GM19397 (cell line): Measurements from ENCODE around the gene KIF5B.
A peak's percentile ranks its signal among the peaks of the same experiment; 100 is the strongest.
"Not testable (repeated sequence)": the region's sequence is repeated elsewhere in the genome, so short reads cannot be mapped to it uniquely, and the experiment has no call there.

ENCODE experiments used
- ATAC-seq: cut with Tn5 transposase; IDR thresholded peaks from one replicate; pipeline ENCODE4 v1.9.1; 2021; ENCODE audit warnings: mild to moderate bottlenecking, moderate library complexity; ENCODE audit not compliant: unreplicated experiment

The KIF5B gene

DNA sequence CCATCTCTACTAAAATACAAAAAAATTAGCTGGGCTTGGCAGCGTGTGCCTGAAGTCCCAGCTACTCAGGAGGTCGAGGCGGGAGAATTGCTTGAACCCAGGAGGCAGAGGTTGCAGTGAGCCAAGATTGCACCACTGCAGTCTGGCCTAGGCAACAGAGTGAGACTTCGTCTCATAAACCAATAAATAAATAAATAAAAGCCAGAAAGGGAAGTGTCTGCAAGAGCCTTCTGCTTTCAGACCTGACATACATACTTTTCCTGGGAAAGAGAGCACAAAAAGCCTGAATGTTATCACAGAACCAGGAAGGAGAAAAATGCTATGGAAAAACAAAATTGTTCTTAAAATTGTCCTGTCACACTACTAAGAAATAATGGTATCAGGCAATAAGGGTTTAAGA lies 4.1 kb upstream of the KIF5B start:
- no peak for ATAC-seq

DNA sequence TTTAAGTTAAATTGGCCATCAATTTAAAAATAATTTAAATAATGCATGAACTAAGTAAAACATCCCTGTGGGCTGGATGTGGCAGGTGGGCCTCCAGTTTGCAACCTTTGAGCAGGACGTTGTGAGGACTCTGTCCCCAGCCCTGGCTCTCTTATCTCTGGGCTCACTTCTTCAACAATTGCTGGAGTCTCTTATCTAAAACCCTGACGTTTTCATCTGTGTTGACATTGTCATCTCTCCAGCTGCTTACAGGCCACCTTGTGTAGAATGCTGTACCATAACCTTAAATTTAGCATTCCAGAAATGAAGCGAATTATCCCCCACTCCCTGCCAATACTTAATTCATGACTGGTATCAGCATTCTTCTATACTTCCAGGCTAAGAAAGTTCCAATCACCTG lies 3.2 kb upstream of the KIF5B start:
- no peak for ATAC-seq

DNA sequence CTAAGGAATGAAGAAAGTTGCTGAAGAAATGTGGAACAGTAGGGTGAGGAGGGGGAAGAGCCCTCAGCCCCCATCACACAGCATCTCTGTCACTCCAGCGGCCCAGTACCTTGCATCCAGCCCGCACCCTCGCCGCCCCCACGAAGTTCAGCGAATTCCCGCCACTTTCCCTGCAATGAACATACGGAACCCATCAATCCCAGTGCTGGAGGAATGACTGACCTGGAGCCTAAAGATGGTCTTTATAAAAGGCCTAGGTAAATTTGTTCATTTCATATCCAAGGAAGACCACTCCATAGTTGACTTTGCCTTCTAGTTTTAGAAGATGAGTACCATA lies 779 bp upstream of the KIF5B start:
- no peak for ATAC-seq

DNA sequence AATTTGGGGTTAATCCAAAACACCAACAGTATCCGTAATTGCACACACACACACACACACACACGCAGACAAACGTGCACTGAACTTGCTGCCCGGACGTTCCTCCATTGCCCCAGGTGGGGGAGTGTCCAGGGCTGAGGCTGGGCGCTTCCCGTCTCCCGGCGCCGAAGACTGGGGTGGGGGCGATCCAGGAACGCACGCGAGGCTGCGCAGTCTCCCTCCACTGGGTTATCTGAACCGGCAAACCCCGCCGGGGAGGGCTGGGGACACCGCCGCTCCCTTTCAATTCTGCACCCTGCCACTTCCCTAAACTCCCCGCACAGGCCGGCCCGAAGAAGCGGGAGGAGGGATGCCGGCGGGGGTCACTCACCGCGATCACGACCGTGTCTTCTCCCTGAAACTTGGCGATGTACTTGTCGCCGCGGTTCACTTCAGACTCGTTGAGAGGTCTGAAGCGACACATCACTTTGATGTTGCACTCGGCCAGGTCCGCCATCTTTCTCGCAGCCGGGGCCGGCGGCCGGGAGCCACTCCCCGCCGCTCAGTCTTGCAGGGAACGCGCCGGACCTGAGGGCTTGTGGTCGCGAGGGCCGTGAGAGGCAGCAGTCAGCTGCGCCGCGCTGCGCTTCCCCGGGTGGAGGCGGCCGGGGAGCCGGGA lies 618 bp downstream of the KIF5B start:
- peak; percentile 46 for ATAC-seq

DNA sequence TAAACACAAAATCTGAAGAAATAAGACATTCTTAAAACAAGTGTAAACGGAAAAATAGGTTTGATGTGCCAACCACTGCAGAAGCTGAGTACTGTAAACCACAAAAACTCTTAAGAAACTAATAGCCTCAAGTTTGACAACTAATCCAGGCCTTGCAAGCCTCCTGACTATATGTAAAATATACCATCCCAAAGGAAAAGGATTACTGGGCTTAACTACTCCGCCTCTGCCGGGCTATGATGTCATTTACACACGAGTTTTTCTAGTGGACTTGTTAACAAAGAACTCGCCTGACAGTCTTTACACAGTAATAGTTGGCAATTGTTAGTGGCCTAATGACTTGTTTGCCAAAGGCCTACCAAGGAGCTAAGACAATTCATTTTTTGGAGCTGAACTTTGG lies 2.1 kb downstream of the KIF5B start:
- no peak for ATAC-seq

DNA sequence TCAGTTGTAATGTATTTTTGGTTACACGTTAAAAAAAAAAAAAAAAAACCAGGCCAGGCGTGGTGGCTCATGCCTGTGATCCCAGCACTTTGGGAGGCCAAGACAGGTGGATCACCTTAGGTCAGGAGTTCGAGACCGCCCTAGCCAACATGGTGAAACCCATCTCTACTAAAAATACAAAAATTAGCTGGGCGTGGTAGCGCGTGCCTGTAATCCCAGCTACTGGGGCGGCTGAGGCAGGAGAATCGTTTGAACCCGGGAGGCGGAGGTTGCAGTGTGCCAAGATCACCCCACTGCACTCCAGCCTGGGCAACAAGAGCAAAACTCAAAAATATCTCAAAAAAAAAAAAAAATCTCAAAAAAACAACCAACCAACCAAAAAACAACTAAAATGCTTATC lies 2.8 kb downstream of the KIF5B start:
- ATAC-seq: not testable (repeated sequence)

DNA sequence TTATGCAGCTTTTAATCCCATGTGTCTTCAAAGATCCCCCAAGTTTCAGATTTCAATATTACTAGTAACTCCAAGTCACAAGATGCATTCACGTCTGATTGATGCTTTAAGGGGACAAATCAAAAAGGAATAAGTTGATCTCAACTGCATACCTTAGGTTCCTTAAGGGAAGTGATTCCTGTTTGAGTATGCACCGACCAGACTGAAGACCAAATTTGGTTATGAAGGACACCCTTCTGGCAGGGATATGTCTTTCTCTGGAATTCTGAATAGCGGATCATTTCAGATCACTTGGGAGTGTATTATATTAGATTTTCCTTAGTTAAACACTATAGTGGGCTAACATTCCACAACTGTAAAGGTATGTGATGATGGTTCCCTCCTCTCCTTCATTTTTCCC lies 4.3 kb downstream of the KIF5B start:
- no peak for ATAC-seq

DNA sequence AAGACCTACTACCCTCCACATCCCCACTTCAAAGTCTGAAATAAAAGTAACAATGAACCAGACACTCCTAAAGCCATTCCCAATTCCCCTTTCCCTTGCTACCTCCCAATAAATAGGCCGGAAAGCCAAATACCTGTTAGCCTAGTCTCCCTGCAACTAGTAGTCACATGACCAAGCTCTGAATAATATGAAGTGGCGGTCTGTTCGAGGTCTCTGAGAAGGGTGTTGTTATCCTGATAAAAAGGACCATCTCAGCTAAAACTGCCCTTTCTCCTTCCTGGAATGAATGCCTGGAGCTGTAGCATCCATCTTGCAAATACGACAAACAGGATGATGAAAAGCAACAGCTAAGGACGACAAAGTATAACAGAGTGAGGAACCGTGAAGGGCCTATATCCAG lies 6.0 kb downstream of the KIF5B start:
- ATAC-seq: no peak

DNA sequence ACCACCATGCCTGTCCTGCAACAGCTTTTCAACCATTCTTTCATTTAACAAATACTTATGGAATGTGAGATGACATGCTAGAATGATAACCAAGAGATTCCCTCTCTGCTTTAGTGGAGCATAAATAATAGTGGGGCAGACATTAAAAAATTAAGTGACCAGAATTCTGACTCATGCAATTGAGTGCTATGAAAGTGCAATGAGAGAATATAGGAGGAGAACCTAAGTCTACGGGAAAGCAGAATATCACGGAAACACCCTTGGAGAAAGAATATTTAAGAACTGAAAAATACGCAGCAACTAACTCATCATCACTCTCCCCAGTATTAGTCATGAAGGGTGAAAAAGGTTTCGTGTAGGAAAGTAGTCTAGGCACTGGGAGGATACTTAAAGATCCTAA lies 7.1 kb downstream of the KIF5B start:
- ATAC-seq: no peak

DNA sequence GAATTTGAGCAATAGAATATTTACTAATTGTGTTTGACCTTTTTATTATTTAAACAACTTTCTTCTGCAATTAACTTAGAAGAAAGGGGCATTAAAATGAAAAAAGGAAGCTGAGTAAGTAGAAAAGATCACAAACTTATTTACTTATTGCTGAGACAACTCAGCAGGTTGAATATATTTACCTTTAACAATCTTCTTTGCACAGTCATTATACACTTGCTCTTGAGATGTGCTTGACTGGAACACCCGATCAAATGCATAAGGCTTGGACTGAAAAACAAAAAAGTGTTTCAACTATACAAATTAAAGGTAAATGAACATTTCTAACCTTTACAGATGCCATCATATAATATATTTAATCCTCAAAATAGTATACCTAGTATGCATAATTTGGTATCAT lies 7.9 kb downstream of the KIF5B start:
- no peak for ATAC-seq

DNA sequence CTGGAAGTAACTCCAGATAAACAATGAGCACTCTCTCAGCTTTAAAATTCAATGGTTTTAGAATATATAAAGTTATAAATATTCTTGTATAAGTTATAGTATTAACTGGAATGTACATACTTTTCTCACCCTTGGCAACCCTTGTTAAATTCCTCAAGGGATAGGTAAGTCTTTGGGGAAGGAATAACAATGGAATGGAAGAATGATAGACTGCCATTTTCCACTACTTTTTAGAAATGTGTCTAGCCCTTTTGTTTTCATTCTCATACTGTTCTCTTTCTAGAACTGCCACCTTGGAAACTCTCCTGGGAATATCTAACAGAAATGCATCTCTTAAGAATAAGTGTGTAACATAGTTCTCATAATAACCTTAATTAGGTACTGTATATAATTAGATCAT lies 8.3 kb downstream of the KIF5B start:
- ATAC-seq: no peak

DNA sequence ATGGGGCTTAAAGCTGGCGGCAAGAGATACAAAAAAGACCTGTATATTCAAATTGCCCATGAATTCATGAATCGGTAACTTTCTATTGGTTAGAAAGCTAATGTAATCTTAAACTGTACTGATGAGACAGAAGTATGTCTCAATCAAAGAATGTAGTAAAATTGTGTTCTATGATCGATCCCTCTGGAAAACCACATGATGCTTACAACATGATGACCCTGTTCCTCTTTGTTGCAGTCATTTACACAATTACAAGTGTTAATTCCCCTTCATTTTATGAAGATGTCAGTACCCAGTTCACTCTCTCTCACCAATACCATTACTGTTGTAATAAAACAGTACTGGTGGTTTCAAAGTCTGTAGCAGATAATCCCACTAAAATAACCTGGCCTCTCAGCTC lies 10.1 kb downstream of the KIF5B start:
- ATAC-seq: no peak

DNA sequence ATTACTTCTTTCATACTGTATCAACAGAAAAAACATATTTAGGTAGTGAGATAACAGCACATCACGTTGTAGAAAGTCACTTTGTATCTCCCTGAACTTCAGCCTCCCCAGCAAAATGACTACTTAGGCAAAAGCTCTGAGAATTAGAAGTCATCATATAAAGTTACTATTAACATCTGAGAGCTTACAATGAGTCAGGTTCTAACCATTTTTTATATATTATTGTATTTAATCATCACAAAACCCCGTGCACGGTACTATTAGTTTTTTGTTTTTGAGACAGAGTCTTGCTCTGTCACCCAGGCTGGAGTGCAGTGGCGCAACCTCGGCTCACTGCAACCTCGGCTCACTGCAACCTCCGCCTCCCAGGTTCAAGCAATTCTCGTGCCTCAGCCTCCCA lies 13.5 kb downstream of the KIF5B start:
- not testable (repeated sequence) for ATAC-seq

DNA sequence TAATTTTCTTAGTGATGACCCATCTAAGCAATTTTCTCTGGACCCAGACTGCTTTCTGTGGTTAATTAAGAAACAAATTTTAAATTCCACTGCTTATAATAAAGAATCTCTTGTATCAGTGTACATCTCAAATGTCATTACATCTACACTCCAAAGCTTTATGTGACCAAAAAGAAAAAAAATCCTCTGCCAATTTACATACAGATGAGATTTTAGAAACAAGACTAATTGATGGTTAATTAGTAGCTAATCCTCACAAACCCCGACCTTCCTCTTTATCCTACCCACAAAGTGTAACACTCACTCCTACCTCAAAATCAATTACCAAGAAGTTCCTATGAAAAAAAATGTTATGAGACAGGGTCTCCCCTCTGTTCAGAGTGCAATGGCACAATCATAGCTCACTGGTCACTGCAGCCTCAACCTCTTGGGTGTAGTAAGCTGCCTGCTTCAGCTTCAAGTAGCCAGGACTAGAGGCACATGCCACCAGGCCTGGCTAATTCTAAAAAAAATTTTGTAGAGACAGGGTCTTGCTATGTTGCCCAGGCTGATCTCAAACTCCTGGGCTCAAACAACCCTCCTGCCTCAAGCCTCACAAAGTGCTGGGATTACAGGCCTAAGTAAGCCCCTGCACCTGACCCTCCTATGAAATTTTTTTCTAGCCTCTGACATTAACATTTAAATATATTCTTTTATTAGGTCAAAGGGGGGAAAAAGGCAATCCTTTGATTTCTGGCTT lies 14.8 kb downstream of the KIF5B start:
- ATAC-seq: no peak

DNA sequence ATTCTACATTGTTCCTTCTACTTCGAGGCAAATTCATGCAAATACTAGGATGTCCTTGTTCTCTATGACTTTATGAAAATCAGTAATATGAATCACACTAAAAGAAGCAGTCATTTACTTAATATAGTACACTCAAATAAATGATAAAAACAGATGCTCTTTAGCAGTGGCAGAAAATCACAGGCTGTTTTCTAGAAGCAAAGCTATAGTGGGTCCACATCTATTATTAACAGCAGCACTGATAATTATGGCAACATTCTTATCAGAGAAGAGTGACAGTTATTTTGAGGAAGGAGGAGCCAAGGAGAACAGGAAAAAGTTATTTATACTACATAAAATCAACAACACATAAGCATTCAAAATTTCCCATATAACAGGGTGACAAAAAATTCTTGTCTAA lies 16.5 kb downstream of the KIF5B start:
- no peak for ATAC-seq

DNA sequence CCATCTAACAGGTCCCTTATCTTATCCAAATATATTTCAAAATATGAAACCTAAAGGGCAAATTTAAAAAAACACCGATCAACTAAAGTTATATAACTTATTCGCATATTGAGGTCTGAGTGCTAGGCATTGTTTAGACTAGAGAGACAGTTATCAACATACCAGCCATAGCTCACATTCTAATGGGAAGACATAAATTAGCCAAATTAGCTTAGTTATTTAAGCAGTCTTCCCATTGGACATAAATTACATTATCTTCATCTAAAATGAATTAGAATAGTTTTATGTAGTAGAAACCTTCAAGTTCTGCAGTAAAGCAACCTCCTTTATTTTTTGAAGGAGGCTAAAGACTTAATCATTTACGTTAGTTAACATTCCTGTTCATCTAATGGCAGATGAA lies 17.4 kb downstream of the KIF5B start:
- no peak for ATAC-seq

DNA sequence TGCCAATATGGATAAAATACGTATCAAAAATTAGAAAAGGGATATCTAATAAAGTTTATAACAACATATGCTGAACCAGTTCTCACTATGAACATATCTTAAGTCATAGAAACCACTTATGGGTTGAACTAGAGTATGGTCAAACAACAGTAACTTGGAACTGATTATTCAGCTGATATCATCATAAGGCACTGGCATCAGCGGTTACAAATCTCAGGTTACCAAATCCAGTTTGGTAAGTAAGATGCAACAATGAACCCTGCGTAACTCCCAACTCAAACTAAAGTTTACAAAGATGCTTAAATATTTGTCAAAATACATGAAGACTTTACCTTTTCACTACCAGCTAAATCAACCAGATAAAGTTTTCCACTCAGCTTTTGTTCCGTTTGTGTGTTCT lies 19.3 kb downstream of the KIF5B start:
- no peak for ATAC-seq

DNA sequence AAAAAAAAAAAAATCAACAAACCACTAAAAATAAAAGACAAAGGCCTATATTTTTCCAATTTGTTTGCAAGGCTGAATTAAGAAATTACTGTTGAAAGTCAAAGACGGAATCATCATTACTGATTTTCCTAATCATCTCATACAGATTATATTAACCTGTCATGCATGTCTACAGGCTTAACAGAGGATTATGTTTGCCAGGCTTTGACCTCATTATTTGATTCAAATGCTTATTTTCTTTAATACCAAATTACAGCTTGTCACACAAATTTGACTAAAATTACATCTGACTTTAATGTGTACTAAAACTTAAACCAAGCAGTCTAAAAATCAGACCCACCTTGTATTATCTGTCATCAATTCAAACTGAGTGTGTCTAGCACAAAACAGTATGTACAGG lies 21.2 kb downstream of the KIF5B start:
- no peak for ATAC-seq

DNA sequence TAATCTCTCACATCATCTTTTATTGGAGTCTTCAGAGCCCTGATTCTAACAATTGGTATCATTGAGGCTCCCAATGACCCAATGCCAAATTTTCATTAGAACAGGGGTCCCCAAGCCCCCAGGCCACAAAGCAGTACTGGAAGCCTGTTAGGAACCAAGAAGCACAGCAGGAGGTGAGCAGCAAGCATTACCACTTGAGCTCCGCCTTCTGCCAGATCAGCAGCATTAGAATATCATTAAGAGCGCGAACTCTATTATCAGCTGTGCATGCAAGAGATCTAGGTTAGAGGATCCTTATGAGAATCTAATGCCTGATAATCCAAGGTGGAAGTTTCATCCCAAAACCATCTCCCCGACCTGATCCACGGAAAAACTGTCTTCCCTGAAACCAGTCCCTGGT lies 23.1 kb downstream of the KIF5B start:
- no peak for ATAC-seq

DNA sequence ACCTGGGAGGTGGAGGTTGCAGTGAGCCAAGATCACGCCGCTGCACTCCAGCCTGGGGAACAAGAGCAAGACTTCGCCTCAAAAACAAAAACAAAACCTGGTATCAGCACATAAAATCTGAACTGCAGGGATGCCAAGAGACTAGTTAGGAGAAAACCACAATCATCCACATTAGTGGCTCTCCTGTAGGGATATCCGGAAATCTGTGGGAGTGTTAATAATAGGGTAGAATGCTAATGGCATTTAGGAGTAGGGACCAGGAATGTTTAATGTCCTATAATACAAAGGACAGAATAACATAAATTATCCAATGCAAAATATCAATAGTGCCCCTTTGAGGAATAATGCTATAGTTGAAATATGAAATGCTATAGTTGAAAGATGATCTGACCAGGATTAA lies 24.3 kb downstream of the KIF5B start:
- ATAC-seq: no peak

DNA sequence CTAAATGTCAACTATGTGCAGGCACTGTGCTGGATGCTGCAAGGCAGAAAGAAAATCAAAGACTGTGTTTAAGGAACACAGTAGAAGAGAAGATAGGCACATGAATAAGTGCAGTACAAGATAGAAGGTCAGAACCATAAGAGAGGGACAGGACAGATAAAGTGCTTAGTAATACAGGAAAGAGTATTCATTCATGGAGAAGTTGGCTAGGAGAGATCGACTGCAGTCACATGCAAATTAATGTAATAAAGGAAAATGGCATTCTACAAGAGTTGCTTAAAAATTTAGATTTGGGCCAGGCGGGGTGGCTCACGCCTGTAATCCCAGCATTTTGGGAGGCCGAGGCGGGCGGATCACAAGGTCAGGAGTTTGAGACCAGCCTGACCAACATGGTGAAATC lies 24.8 kb downstream of the KIF5B start:
- no peak for ATAC-seq

DNA sequence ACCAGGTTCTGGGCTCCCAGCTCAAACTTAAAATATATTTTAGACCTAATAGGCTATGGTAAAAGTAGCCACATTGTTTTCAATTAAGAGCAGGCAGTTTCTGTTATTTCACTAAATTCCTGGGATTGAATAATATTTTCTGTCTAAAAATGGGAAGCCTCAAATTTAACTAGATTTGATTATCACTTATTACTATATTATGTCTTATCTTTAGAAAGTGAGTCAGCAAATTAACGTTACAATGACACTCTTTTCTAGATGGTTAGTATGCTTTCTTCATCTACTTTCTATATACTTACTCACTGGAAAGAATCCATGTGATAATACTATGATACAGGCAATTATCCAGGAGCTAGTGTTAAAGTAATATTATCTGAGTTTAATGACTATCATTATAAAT lies 27.5 kb downstream of the KIF5B start:
- no peak for ATAC-seq

DNA sequence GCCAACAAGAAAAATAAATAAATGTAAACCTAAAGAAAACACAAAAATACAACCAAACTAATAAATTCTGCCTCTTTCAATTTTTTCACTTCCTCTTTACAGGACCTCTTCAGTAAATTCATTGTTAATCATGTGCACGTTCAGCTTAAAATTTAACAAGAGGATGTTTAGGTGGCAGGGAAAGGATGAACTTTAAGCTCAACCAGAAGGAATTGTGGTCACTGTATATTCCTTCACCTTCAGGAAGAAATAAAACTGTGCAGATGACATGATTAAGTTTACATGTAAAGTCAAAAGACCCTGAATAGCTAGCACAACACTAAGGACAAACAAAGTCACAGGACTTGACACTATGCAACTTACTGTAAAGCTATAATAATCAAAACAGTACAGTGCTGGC lies 33.0 kb downstream of the KIF5B start:
- ATAC-seq: no peak
